Measurements from ENCODE around the gene IMMP2L. TPM values are rescaled to one million over a fixed set of nuclear protein-coding genes. Genes with fewer than 3 reads are reported as not detected.

IMMP2L gene
- total and polyA plus RNA-seq, 2 donors (not counting 3 experiments of a cell fraction or from before 2014, with no cell fraction given): 9.9 to 11.8 TPM

- Histone ChIP-seq H3K4me2 (ENCODE audit: insufficient read depth, low read length) (no peak overlapping the region), H3K9me3 (replicated peaks; ENCODE audit: control insufficient read depth, insufficient read depth, low read length) (no peaks in the 10 kb centered on the region), H3K9ac (replicated peaks; ENCODE audit: extremely low read depth, insufficient read depth, low read length) (no peak overlapping the region), H3K27me3 (ENCODE audit: control insufficient read depth in 2 of 2, insufficient read depth in 2 of 2, low read length in 2 of 2) (no peaks in the 10 kb centered on the region), H2AFZ (ENCODE audit: low read depth, low read length) (no peak overlapping the region), H4K20me1 (replicated peaks; ENCODE audit: control insufficient read depth, extremely low read depth, insufficient read depth, low read length) (no peaks in the 10 kb centered on the region), H3K9me1 (replicated peaks; ENCODE audit: control insufficient read depth, extremely low read depth, insufficient read depth, low read length) (no peaks in the 10 kb centered on the region), H3K27ac (ENCODE audit: insufficient read depth, low read depth, low read length) (no peak overlapping the region), H3K4me3 (replicated peaks in 1 of 3; ENCODE audit: insufficient read depth in 1 of 3, low read depth in 1 of 3, low read length in 3 of 3) (no peak overlapping the region), H3K79me2 (ENCODE audit: control insufficient read depth, insufficient read depth, low read length) (no peaks in the 10 kb centered on the region), H3K36me3 (ENCODE audit: control insufficient read depth in 2 of 2, extremely low read depth in 1 of 2, insufficient read depth in 2 of 2, low read length in 2 of 2) (no peaks in the 10 kb centered on the region), H3K4me1 (ENCODE audit: control insufficient read depth, extremely low read depth, insufficient read depth, low read length) (no peaks in the 10 kb centered on the region)
- TF ChIP-seq FOS (IDR thresholded peaks at IDR 0.05; ENCODE audit: borderline replicate concordance, insufficient read depth, low read length) (no peak), MAX (IDR thresholded peaks at IDR 0.05; ENCODE audit: insufficient read depth, insufficient read length) (no peak), GATA2 (IDR thresholded peaks at IDR 0.05; ENCODE audit: insufficient read depth, insufficient read length, low read depth, low read length) (no peak), EZH2 (IDR thresholded peaks at IDR 0.05; ENCODE audit: borderline replicate concordance, low read depth, low read length, severe bottlenecking) (no peak), JUN (IDR thresholded peaks at IDR 0.05; ENCODE audit: borderline replicate concordance, insufficient read depth, insufficient read length, low read depth) (no peak), POLR2A (IDR thresholded peaks at IDR 0.05; ENCODE audit: low read depth, low read length) (no peak), MYC (IDR thresholded peaks at IDR 0.05; ENCODE audit: low read depth, low read length) (no peak), CTCF (IDR thresholded peaks at IDR 0.05; ENCODE audit: extremely low read depth in 1 of 2, insufficient read depth in 1 of 2, low read depth in 1 of 2, low read length in 2 of 2) (no peak), POLR2AphosphoS5 (IDR thresholded peaks at IDR 0.05; ENCODE audit: insufficient read depth, low read depth, low read length) (no peak)
- dilution Hi-C loops (cut with MboI; ENCODE audit: extremely low pct_ligation_motif_present, low sequenced_read_pairs) (no loop called here), intact Hi-C loops (cut with micrococcal nuclease) (no loop called here)
- ChIA-PET POLR2A (no interaction called here), CTCF (no interaction called here)
- no peak for DNase-seq (ENCODE audit: low read depth, low spot score)
- no peak for FAIRE-seq
- BruUV-seq (replicated peaks): no TSS peak
Observed at GRCh38 chr7:111371437-111371836, 190.9 kb downstream of the IMMP2L start.
